Neutrophil (primary cell): ENCODE measurements around the gene RBM45.

ENCODE experiments used
- H3K27ac ChIP-seq: fragments of 200-600 bp; sonication (generic); 2 replicates; pipeline ENCODE4 v1.5.1; 2016; ENCODE audit warnings: mild to moderate bottlenecking, moderate library complexity
- H3K27me3 ChIP-seq: fragments of 200-600 bp; sonication (generic); 2 replicates; pipeline ENCODE4 v1.6.0; 2016; ENCODE audit warnings: mild to moderate bottlenecking
- H3K36me3 ChIP-seq: fragments of 200-600 bp; sonication (generic); 2 replicates; pipeline ENCODE4 v1.5.1; 2017
- H3K4me1 ChIP-seq, 2 experiments: fragments of 200-600 bp in 1 of 2; sonication (generic) in 1 of 2; 1 replicate in 1 of 2; 2 replicates in 1 of 2; pipeline versions ENCODE4 v1.5.1 to v1.6.1; 2013 to 2016; ENCODE audit warnings: low read depth in 1 of 2, low read length in 1 of 2, mild to moderate bottlenecking in 1 of 2, moderate library complexity in 1 of 2; ENCODE audit not compliant: control insufficient read depth in 1 of 2, insufficient read depth in 1 of 2
- H3K4me3 ChIP-seq, 2 experiments: fragments of 200-600 bp in 1 of 2; sonication (generic) in 1 of 2; 1 replicate in 1 of 2; 2 replicates in 1 of 2; pipeline ENCODE4 v1.5.1; 2013 to 2016; ENCODE audit warnings: low read depth in 1 of 2, low read length in 1 of 2, mild to moderate bottlenecking in 1 of 2, moderate library complexity in 1 of 2
- H3K9me3 ChIP-seq: fragments of 200-600 bp; sonication (generic); 2 replicates; pipeline ENCODE4 v1.5.1; 2016
- TF ChIP-seq, protein P1 (sequence below): fragments of 200-600 bp; sonication (generic); IDR thresholded peaks from 2 replicates; pipeline ENCODE4 v1.5.1; 2016; ENCODE audit warnings: antibody characterized with exemption

Gene RBM45

GRCh38 chr2:178136321-178137025 lies 24.2 kb downstream of the RBM45 start:
- no peaks in the 10 kb centered on the region for H3K4me1 ChIP-seq
- TF ChIP-seq, protein P1, sequence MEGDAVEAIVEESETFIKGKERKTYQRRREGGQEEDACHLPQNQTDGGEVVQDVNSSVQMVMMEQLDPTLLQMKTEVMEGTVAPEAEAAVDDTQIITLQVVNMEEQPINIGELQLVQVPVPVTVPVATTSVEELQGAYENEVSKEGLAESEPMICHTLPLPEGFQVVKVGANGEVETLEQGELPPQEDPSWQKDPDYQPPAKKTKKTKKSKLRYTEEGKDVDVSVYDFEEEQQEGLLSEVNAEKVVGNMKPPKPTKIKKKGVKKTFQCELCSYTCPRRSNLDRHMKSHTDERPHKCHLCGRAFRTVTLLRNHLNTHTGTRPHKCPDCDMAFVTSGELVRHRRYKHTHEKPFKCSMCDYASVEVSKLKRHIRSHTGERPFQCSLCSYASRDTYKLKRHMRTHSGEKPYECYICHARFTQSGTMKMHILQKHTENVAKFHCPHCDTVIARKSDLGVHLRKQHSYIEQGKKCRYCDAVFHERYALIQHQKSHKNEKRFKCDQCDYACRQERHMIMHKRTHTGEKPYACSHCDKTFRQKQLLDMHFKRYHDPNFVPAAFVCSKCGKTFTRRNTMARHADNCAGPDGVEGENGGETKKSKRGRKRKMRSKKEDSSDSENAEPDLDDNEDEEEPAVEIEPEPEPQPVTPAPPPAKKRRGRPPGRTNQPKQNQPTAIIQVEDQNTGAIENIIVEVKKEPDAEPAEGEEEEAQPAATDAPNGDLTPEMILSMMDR = no peak
- peaks cover 20% of the 10 kb centered on the region for H3K27me3 ChIP-seq
- H3K27ac ChIP-seq = no peak overlapping the region
- H3K9me3 ChIP-seq = no peaks in the 10 kb centered on the region
- no peak overlapping the region for H3K4me3 ChIP-seq
- H3K36me3 ChIP-seq = no peaks in the 10 kb centered on the region

- no peak overlapping the region for H3K27ac ChIP-seq
- TF ChIP-seq, protein P1 = no peak
- H3K4me3 ChIP-seq = no peak overlapping the region
- H3K4me1 ChIP-seq = no peaks in the 10 kb centered on the region
- no peaks in the 10 kb centered on the region for H3K9me3 ChIP-seq
- peaks cover 27% of the 10 kb centered on the region for H3K27me3 ChIP-seq
- H3K36me3 ChIP-seq = no peaks in the 10 kb centered on the region
Observed at GRCh38 chr2:178142274-178143065, 30.2 kb downstream of the RBM45 start.

DNA sequence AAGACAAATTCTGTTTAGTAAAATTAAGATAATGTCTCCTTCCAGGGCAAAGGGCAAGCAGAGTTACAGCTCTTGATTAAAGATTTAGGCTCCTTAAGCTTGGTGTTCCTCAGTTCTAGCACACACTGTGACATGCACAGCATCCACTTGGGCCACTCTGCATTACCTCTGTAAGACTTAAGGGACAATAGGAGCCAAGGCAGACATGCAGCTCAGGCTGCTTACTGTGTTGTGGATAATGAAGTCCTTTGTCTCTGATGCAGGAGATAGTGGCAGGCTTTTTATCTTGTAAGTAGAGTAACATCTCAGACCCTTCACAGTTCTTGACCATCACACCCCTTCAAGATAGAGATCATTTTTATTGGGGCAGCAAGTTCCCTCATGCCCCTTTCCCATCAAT lies 31.2 kb downstream of the RBM45 start:
- Histone ChIP-seq H3K4me1 (no peaks in the 10 kb centered on the region), H3K27ac (no peak overlapping the region), H3K36me3 (no peaks in the 10 kb centered on the region), H3K27me3 (peaks cover 27% of the 10 kb centered on the region), H3K4me3 (no peak overlapping the region), H3K9me3 (no peaks in the 10 kb centered on the region)
- TF ChIP-seq, protein P1 = no peak

DNA sequence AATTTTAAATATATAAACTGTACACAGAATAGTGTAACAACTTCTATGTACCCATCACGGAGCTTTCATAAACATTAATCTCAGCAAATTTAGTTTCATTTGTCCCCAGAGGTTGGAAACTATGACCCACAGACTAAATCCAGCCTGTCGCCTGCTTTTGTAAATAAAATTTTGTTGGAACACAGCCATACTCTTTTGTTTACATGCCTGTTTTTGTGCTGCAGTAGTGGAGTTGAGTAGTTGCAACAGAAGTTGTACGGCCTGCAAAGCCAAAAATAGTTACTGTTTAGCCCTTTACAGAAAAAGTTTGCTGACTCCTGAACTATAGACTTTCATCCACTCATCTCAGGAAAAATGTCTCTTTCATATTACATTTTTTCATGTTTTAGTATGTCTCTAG lies 39.8 kb downstream of the RBM45 start:
- H3K27me3 ChIP-seq = no peaks in the 10 kb centered on the region
- TF ChIP-seq, protein P1 = no peak
- no peaks in the 10 kb centered on the region for H3K36me3 ChIP-seq
- H3K9me3 ChIP-seq = no peaks in the 10 kb centered on the region
- no peak overlapping the region for H3K4me3 ChIP-seq
- H3K4me1 ChIP-seq = no peaks in the 10 kb centered on the region
- no peak overlapping the region for H3K27ac ChIP-seq

- Histone ChIP-seq H3K27ac (no peak overlapping the region), H3K27me3 (no peaks in the 10 kb centered on the region), H3K4me1 (no peaks in the 10 kb centered on the region), H3K9me3 (no peaks in the 10 kb centered on the region), H3K4me3 (no peak overlapping the region), H3K36me3 (no peaks in the 10 kb centered on the region)
- TF ChIP-seq, protein P1 = no peak
Observed at GRCh38 chr2:178152542-178152941, 40.3 kb downstream of the RBM45 start.
